Measurements from ENCODE around the gene LZTFL1. TPM values are rescaled to one million over a fixed set of nuclear protein-coding genes. Genes with fewer than 3 reads are reported as not detected.
A peak's percentile ranks its signal among the peaks of the same experiment; 100 is the strongest.

LZTFL1 gene
- total RNA-seq, 3 donors from 2014 or later: 12.6 to 16.5 (median 16.4) TPM

- Histone ChIP-seq H3K36me3 (ENCODE audit: low read depth) (no peaks in the 10 kb centered on the region), H3K4me1 (ENCODE audit: low read depth) (no peaks in the 10 kb centered on the region), H3K4me3 (no peak overlapping the region), H3K9me3 (no peaks in the 10 kb centered on the region)
- DNase-seq: no peak
- ATAC-seq: no peak
- intact Hi-C loops (cut with DNase I, micrococcal nuclease): no loop called here
- TF ChIP-seq, protein P1, sequence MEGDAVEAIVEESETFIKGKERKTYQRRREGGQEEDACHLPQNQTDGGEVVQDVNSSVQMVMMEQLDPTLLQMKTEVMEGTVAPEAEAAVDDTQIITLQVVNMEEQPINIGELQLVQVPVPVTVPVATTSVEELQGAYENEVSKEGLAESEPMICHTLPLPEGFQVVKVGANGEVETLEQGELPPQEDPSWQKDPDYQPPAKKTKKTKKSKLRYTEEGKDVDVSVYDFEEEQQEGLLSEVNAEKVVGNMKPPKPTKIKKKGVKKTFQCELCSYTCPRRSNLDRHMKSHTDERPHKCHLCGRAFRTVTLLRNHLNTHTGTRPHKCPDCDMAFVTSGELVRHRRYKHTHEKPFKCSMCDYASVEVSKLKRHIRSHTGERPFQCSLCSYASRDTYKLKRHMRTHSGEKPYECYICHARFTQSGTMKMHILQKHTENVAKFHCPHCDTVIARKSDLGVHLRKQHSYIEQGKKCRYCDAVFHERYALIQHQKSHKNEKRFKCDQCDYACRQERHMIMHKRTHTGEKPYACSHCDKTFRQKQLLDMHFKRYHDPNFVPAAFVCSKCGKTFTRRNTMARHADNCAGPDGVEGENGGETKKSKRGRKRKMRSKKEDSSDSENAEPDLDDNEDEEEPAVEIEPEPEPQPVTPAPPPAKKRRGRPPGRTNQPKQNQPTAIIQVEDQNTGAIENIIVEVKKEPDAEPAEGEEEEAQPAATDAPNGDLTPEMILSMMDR (IDR thresholded peaks at IDR 0.05): no peak
Observed at GRCh38 chr3:45807133-45807532, 34.8 kb downstream of the LZTFL1 start.

- no peaks in the 10 kb centered on the region for H3K9me3 ChIP-seq
- TF ChIP-seq, protein P1 (IDR thresholded peaks at IDR 0.05): no peak
- intact Hi-C loops (cut with DNase I, micrococcal nuclease): no loop called here
- H3K36me3 ChIP-seq (ENCODE audit: low read depth): no peaks in the 10 kb centered on the region
- no peak overlapping the region for H3K4me3 ChIP-seq
- DNase-seq: no peak
- ATAC-seq: no peak
- H3K4me1 ChIP-seq (ENCODE audit: low read depth): no peaks in the 10 kb centered on the region
Observed at GRCh38 chr3:45806072-45806471, 35.8 kb downstream of the LZTFL1 start.

DNA sequence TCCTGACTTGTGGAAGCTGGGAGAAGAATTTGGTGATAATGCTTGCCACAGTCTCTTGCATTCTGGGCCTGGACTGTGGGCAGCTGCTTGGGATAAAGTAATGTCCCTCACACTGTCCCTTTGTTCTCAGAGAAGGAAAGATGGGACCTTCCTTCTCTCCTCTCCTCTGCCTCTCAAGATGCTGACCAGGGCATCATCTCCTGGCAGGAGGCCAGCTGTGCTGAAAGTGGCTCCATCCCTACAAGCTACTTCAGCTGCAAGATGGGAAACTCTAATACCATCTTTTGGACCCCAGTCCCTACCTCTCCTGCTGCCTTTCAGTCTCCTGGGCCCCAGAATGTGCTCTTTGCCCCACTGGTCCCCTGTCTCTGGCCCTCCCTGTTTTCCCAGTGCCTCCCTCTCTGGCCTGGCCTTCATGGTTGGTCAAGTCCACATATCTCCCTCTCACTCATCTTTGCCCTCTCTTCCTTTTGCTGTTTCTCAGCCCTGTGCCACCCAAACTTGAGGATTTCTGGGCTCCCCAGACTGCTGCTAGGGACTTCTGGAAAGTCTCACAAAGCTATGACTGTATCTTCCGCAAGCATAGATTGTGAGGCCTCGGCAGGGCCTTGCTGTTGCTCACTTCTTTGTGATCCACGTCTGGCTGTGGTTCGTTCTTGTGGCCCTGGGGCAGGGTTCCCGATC, 38.5 kb downstream of the LZTFL1 start:
- ATAC-seq: no peak
- intact Hi-C loops (cut with DNase I, micrococcal nuclease): no loop called here
- Histone ChIP-seq H3K36me3 (ENCODE audit: low read depth) (no peaks in the 10 kb centered on the region), H3K4me3 (no peak overlapping the region), H3K9me3 (no peaks in the 10 kb centered on the region), H3K4me1 (ENCODE audit: low read depth) (no peaks in the 10 kb centered on the region)
- DNase-seq: no peak
- TF ChIP-seq, protein P1 (IDR thresholded peaks at IDR 0.05): no peak

DNA sequence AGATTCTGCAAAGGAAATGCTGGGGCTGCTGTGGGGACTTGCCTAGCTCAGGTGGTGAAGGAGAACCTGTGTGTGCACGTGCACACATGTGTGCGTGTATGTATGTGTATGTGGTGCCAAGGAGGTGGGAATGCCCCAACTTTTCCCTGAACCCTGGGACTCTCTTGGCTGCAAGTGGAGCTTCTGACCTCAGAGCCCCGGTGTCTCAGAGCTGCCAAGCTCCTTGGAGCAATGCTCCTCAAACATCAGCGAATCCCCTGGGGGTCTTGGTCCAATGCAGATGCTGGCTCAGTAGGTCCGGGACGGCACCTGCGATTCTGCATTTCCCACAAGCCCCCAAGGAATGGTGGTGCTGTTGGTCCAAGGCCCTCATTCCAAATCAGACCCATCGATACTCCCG, 39.8 kb downstream of the LZTFL1 start:
- no peak for ATAC-seq
- no peaks in the 10 kb centered on the region for H3K9me3 ChIP-seq
- H3K4me1 ChIP-seq (ENCODE audit: low read depth): no peaks in the 10 kb centered on the region
- no peak overlapping the region for H3K4me3 ChIP-seq
- no peaks in the 10 kb centered on the region for H3K36me3 ChIP-seq (ENCODE audit: low read depth)
- TF ChIP-seq, protein P1 (IDR thresholded peaks at IDR 0.05): no peak
- intact Hi-C loops (cut with DNase I, micrococcal nuclease): no loop called here
- no peak for DNase-seq

DNA sequence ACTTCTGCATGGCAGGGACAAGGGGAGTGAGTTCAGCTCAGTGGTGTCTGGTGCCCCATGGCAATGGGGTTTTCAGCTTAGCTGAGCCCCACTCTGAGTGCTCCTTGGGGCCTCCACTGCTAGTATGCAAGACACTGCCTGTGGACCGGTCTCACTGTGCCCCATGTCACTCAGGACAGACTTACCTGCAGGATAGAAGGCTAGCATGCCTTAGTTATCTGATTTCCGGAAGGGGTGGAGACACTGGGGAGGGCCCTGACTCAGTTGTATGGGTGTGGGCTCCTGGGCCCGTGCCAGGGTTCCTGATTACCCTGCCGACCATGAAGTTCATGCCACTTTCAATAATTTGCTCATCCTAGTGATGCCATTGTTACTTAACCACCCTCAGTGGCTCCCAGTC, 41.3 kb downstream of the LZTFL1 start:
- H3K9me3 ChIP-seq: no peaks in the 10 kb centered on the region
- intact Hi-C loops (cut with DNase I, micrococcal nuclease): no loop called here
- TF ChIP-seq, protein P1 (IDR thresholded peaks at IDR 0.05): no peak
- no peaks in the 10 kb centered on the region for H3K36me3 ChIP-seq (ENCODE audit: low read depth)
- no peak overlapping the region for H3K4me3 ChIP-seq
- DNase-seq: peak in 2 of 3 donors; percentile 24 to 35
- peaks cover 11% of the 10 kb centered on the region for H3K4me1 ChIP-seq (ENCODE audit: low read depth)
- ATAC-seq: peak; percentile 46
